Uterus (tissue), 2 donors: ENCODE data around the gene EEF1B2.

Experiments used
- CTCF ChIP-seq, 4 experiments: fragments of 200-600 bp in 2 of 4; fragments of 450-650 bp in 2 of 4; sonication (generic) in 2 of 4; IDR thresholded peaks; one replicate each; pipeline ENCODE4 v1.5.1; 2016 to 2019; ENCODE audit warnings: antibody characterized with exemption in 4 of 4, mild to moderate bottlenecking in 2 of 4, moderate library complexity in 1 of 4
- POLR2A ChIP-seq, 2 donors: fragments of 450-650 bp; IDR thresholded peaks; one replicate each; pipeline ENCODE4 v1.6.1; 2016; ENCODE audit warnings: antibody characterized with exemption in 2 of 2, mild to moderate bottlenecking in 1 of 2, moderate library complexity in 1 of 2

GRCh38 chr2:206149330-206149729 lies 10.4 kb upstream of the EEF1B2 start:
- TF ChIP-seq CTCF (IDR thresholded peaks at IDR 0.05), result no peak
- no peak for TF ChIP-seq POLR2A (IDR thresholded peaks at IDR 0.05)
